Measurements from ENCODE around the gene OR13J1. TPM values are rescaled to one million over a fixed set of nuclear protein-coding genes. Genes with fewer than 3 reads are reported as not detected.
A peak's percentile ranks its signal among the peaks of the same experiment; 100 is the strongest.

OR13J1 gene
- total RNA-seq, 4 donors from 2014 or later, result not detected

DNA sequence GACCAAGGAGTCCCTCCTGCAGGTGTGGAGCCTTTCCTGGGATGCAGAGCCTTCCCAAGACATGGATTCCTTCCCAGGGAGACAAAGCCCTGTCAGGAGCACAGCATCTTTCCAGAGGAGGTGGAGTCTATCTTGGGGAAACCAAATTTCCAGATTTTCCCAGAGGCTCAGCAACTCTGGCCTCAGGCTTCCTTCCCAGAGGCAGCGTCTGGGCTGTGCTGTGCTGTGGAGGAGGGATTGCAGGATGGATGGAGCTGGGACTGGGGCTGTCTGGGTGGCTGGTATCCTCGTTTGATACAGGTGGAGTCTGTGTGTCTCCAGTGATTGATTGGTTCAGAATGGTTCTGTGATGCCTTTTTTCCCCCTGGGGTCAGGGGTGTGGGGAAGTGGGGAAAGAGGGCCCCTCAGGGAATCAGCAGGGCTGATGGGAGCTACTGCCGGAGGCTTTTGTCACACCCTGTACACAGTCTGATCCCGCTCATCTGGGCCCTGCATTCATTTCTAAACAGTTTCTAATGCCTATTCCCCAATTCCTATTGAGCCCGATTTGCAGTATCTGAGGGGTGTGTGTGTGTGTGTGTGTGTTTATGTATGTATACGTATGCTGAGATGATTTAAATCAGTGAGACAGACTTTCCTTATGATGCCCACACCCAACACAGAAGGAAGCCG lies 16.0 kb downstream of the OR13J1 start:
- H3K36me3 ChIP-seq, result peaks cover 6% of the 10 kb centered on the region
- H3K27ac ChIP-seq, result no peak overlapping the region
- TF ChIP-seq EP300 (IDR thresholded peaks at IDR 0.05) (no peak), POLR2AphosphoS5 (IDR thresholded peaks at IDR 0.05) (no peak), CTCF (IDR thresholded peaks at IDR 0.05) (no peak), POLR2A (IDR thresholded peaks at IDR 0.05) (no peak)
- H3K4me1 ChIP-seq, result peaks cover under 1% of the 10 kb centered on the region
- 88% methylated on average over 7 of the region's 7 CpGs for WGBS
- H3K27me3 ChIP-seq, result no peaks in the 10 kb centered on the region
- no peaks in the 10 kb centered on the region for H3K9me3 ChIP-seq
- no peak for DNase-seq (ENCODE audit: low spot score in 2 of 2)
- H3K4me3 ChIP-seq, result no peak overlapping the region

DNA sequence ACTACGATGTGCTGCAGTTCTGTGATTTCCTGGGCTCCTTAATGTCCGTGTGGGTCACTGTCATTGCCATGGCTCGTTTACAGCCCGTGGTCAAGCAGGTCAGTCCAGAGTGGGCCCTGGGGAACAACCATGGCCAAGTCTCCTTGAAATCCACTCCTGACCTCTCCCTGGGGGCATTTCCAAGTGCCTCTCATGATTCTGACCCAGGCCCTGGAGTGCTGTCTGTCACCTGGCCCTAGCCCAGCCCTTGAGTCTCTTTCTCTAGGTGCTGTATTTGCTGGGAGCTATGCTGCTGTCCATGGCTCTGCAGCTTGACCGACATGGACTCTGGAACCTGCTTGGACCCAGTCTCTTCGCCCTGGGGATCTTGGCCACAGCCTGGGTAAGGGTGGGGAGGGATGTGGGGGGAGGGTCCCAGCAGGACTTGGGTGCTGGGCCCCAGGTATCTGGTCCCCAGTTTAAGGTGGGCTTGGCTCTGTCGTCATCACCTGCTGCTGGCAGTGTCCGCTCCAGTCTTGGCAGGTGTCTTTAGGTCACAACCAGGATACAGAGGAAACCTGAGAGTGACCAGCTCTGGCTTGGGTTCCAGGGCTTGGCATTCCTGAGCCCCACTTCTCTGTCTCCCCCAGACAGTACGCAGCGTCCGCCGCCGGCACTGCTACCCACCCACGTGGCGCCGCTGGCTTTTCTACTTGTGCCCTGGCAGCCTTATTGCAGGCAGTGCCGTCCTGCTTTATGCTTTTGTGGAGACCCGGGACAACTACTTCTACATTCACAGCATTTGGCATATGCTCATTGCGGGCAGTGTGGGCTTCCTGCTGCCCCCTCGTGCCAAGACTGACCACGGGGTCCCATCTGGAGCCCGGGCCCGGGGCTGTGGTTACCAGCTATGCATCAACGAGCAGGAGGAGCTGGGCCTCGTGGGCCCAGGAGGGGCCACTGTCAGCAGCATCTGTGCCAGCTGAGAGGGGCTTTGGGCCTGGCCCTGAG lies 17.0 kb downstream of the OR13J1 start:
- Histone ChIP-seq H3K4me1 (no peaks in the 10 kb centered on the region), H3K27me3 (no peaks in the 10 kb centered on the region), H3K27ac (no peak overlapping the region), H3K9me3 (no peaks in the 10 kb centered on the region), H3K36me3 (peaks cover 6% of the 10 kb centered on the region), H3K4me3 (no peak overlapping the region)
- 92% methylated on average over 21 of the region's 25 CpGs for WGBS
- TF ChIP-seq EP300 (IDR thresholded peaks at IDR 0.05) (no peak), CTCF (IDR thresholded peaks at IDR 0.05) (no peak), POLR2A (IDR thresholded peaks at IDR 0.05) (no peak), POLR2AphosphoS5 (IDR thresholded peaks at IDR 0.05) (no peak)
- DNase-seq (ENCODE audit: low spot score in 2 of 2), result no peak

DNA sequence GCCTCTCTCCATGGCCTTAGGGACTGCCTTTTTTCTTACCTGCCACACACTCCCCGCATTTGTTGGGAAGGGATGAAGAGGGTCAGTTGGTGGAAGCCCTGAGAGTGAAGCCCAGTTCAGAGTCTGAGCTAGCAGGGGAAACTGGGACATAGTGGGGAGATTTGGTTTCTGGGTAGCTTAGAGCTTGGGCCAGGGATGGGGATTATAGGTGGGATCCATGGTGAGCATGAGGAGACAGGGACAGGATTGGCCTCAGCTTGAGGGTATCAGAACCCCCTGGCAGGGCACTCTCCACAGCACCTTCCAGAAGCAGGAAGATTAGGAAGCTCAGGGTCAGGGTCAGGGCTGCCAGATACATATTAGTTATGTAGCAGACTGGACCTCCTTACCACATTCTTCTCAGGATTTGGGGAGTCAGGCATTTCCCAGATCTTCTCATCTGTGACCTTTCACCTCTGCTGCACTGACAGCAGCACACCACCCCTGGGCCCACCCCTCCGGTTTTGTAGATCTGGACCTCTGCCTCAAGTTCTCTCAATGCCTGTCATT lies 17.9 kb downstream of the OR13J1 start:
- no peaks in the 10 kb centered on the region for H3K9me3 ChIP-seq
- H3K36me3 ChIP-seq, result peaks cover 6% of the 10 kb centered on the region
- no peak for TF ChIP-seq POLR2A (IDR thresholded peaks at IDR 0.05)
- no peak for TF ChIP-seq POLR2AphosphoS5 (IDR thresholded peaks at IDR 0.05)
- TF ChIP-seq CTCF (IDR thresholded peaks at IDR 0.05), result no peak
- TF ChIP-seq EP300 (IDR thresholded peaks at IDR 0.05), result no peak
- no peak for DNase-seq (ENCODE audit: low spot score in 2 of 2)
- WGBS, result 86% methylated on average over 2 of the region's 2 CpGs
- no peak overlapping the region for H3K4me3 ChIP-seq
- peaks cover 4% of the 10 kb centered on the region for H3K4me1 ChIP-seq
- no peak overlapping the region for H3K27ac ChIP-seq
- no peaks in the 10 kb centered on the region for H3K27me3 ChIP-seq

- Histone ChIP-seq H3K4me1 (peaks cover 43% of the 10 kb centered on the region), H3K9me3 (no peaks in the 10 kb centered on the region), H3K36me3 (peaks cover 2% of the 10 kb centered on the region), H3K27ac (no peak overlapping the region), H3K4me3 (no peak overlapping the region), H3K27me3 (no peaks in the 10 kb centered on the region)
- no peak for TF ChIP-seq EP300 (IDR thresholded peaks at IDR 0.05)
- no peak for TF ChIP-seq POLR2AphosphoS5 (IDR thresholded peaks at IDR 0.05)
- no peak for TF ChIP-seq CTCF (IDR thresholded peaks at IDR 0.05)
- WGBS, result 57% methylated on average over 4 of the region's 4 CpGs
- DNase-seq (ENCODE audit: low spot score in 2 of 2), result peak in 1 of 2 donors; percentile 5
Measured at GRCh38 chr9:35847792-35848572, 22.2 kb downstream of the OR13J1 start.

Data from suprapubic skin (tissue), 4 donors.